HEK293T (cell line): ENCODE data around the gene HTR5A.

Experiments
- BHLHE40 ChIP-seq: fragments of 450-650 bp; IDR thresholded peaks from 2 replicates; pipeline ENCODE4 v1.6.1; 2016; ENCODE audit warnings: mild to moderate bottlenecking, moderate library complexity, borderline replicate concordance
- ELF4 ChIP-seq: fragments of 450-650 bp; IDR thresholded peaks from 2 replicates; pipeline ENCODE4 v1.6.1; 2017; ENCODE audit warnings: antibody characterized with exemption
- FOXA1 ChIP-seq: fragments of 450-650 bp; IDR thresholded peaks from 2 replicates; pipeline ENCODE4 v1.6.1; 2016; ENCODE audit warnings: mild to moderate bottlenecking
- FOXK2 ChIP-seq: fragments of 450-650 bp; IDR thresholded peaks from 2 replicates; pipeline ENCODE4 v1.6.1; 2016; ENCODE audit warnings: mild to moderate bottlenecking
- HDGF ChIP-seq: fragments of 450-650 bp; IDR thresholded peaks from 2 replicates; pipeline ENCODE4 v1.6.1; 2017; ENCODE audit warnings: antibody characterized with exemption, borderline replicate concordance
- L3MBTL2 ChIP-seq: fragments of 450-650 bp; conservative IDR thresholded peaks from 2 replicates; pipeline ENCODE4 v1.6.1; 2016; ENCODE audit warnings: mild to moderate bottlenecking
- NFRKB ChIP-seq: fragments of 450-650 bp; IDR thresholded peaks from 2 replicates; pipeline ENCODE4 v1.6.1; 2016; ENCODE audit warnings: mild to moderate bottlenecking, moderate library complexity
- SP1 ChIP-seq: fragments of 450-650 bp; IDR thresholded peaks from 2 replicates; pipeline ENCODE4 v1.6.1; 2017
- SUZ12 ChIP-seq: fragments of 450-650 bp; IDR thresholded peaks from 2 replicates; pipeline ENCODE4 v1.6.1; 2016; ENCODE audit warnings: mild to moderate bottlenecking
- TARDBP ChIP-seq: fragments of 450-650 bp; IDR thresholded peaks from 2 replicates; pipeline ENCODE4 v1.6.1; 2016

GRCh38 chr7:155020996-155021395, 49.1 kb upstream of the HTR5A start:
- TF ChIP-seq BHLHE40 (no peak), SP1 (no peak), ELF4 (no peak), FOXK2 (no peak), L3MBTL2 (no peak), SUZ12 (no peak), HDGF (no peak), NFRKB (no peak), TARDBP (no peak), FOXA1 (no peak)
